Nephron (organoid): Measurements from ENCODE around the gene TIAM1.

Source experiments
- H3K27ac Mint-ChIP-seq, 3 experiments: 2 replicates each; pipeline ENCODE4 v1.8.0; 2020; ENCODE audit warnings: mixed read lengths in 3 of 3, mild to moderate bottlenecking in 2 of 3, moderate library complexity in 1 of 3
- H3K27me3 Mint-ChIP-seq: 2 replicates; pipeline ENCODE4 v1.8.0; 2021; ENCODE audit warnings: low read depth, mild to moderate bottlenecking, moderate library complexity, mixed read lengths
- H3K36me3 Mint-ChIP-seq: 2 replicates; pipeline ENCODE4 v1.8.0; 2020; ENCODE audit warnings: low read depth, mixed read lengths
- H3K4me1 Mint-ChIP-seq: 2 replicates; pipeline ENCODE4 v1.8.0; 2020; ENCODE audit warnings: mixed read lengths
- H3K4me3 Mint-ChIP-seq, 3 experiments: 2 replicates each; pipeline ENCODE4 v1.8.0; 2020; ENCODE audit warnings: mild to moderate bottlenecking in 3 of 3, mixed read lengths in 3 of 3, moderate library complexity in 2 of 3
- H3K9me3 Mint-ChIP-seq: 2 replicates; pipeline ENCODE4 v1.8.0; 2020; ENCODE audit warnings: mixed read lengths
- TF ChIP-seq, protein P1 (sequence below), 3 experiments: fragments of 200-600 bp; sonication (generic); IDR thresholded peaks; one replicate each; pipeline ENCODE4 v1.5.0; 2021; ENCODE audit warnings: antibody characterized with exemption in 3 of 3; ENCODE audit not compliant: unreplicated experiment in 3 of 3

The TIAM1 gene

DNA sequence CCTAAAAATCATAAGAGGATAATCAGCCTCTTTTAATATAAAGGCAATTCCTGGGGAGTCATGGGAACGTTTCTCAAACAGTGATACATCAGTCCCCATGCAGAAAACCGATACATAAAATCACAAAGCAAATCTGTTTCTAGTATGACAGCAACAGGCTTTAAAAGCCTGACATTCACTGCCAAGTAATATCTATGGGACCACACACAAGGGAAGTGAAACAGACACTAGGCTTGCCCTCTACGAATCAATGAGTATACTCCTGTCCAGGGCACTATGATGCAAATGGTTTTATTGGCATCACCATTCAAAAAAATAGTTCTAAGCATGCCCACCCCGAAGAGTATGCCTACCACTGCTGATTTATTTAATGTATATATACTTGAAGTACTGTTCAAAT lies 54.4 kb downstream of the TIAM1 start:
- peaks cover 6% of the 10 kb centered on the region for H3K36me3 Mint-ChIP-seq
- H3K9me3 Mint-ChIP-seq, result peaks cover 7% of the 10 kb centered on the region
- no peak overlapping the region for H3K4me3 Mint-ChIP-seq
- peaks cover 5% of the 10 kb centered on the region for H3K4me1 Mint-ChIP-seq
- TF ChIP-seq, protein P1, sequence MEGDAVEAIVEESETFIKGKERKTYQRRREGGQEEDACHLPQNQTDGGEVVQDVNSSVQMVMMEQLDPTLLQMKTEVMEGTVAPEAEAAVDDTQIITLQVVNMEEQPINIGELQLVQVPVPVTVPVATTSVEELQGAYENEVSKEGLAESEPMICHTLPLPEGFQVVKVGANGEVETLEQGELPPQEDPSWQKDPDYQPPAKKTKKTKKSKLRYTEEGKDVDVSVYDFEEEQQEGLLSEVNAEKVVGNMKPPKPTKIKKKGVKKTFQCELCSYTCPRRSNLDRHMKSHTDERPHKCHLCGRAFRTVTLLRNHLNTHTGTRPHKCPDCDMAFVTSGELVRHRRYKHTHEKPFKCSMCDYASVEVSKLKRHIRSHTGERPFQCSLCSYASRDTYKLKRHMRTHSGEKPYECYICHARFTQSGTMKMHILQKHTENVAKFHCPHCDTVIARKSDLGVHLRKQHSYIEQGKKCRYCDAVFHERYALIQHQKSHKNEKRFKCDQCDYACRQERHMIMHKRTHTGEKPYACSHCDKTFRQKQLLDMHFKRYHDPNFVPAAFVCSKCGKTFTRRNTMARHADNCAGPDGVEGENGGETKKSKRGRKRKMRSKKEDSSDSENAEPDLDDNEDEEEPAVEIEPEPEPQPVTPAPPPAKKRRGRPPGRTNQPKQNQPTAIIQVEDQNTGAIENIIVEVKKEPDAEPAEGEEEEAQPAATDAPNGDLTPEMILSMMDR (IDR thresholded peaks at IDR 0.05; ENCODE audit: unreplicated experiment in 3 of 3), result no peak
- no peaks in the 10 kb centered on the region for H3K27me3 Mint-ChIP-seq
- H3K27ac Mint-ChIP-seq, result no peak overlapping the region

DNA sequence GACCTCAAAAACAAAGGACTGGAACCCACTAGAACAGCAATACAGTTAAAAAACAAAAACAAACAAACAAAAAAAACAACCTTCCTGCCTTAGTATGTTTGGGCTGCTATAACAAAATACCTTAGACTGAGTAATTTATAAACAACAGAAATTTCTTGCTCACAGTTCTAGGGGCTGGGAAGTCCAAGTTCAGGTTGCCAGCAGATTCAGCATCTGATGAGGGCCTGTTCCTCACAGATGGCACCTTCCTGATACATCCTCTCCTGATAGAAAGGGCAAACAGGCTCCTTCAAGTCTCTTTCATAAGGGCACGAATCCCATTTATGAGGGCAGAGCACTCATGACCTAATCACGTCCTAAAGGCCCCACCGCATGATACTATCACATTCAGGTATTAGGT lies 55.9 kb downstream of the TIAM1 start:
- Mint-ChIP-seq H3K36me3 (peaks cover 6% of the 10 kb centered on the region), H3K27ac (no peak overlapping the region), H3K4me3 (no peak overlapping the region), H3K9me3 (peaks cover 7% of the 10 kb centered on the region), H3K27me3 (no peaks in the 10 kb centered on the region), H3K4me1 (no peaks in the 10 kb centered on the region)
- TF ChIP-seq, protein P1 (IDR thresholded peaks at IDR 0.05; ENCODE audit: unreplicated experiment in 3 of 3), result no peak

DNA sequence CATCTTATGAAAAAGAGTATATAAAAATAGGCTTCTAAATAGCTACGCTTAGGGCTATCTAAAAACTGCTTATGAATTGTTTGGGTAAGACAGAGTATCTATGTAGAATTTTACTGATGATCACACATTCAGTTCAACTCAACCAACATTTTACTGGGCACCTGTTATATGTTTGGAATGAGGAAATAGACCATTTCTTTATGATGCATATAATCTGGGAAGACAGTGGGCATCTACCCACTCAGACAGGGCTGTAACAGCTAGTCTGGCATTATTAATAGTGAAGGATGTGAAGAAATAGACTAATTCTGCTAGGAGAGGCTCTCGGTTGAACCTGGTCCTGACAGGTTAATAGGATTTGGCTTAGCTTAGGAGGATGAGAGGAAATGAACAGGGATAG lies 56.9 kb downstream of the TIAM1 start:
- H3K4me1 Mint-ChIP-seq, result peaks cover 5% of the 10 kb centered on the region
- no peak overlapping the region for H3K27ac Mint-ChIP-seq
- H3K9me3 Mint-ChIP-seq, result peaks cover 7% of the 10 kb centered on the region
- no peak overlapping the region for H3K4me3 Mint-ChIP-seq
- TF ChIP-seq, protein P1 (IDR thresholded peaks at IDR 0.05; ENCODE audit: unreplicated experiment in 3 of 3), result no peak
- H3K27me3 Mint-ChIP-seq, result no peaks in the 10 kb centered on the region
- H3K36me3 Mint-ChIP-seq, result peaks cover 6% of the 10 kb centered on the region

DNA sequence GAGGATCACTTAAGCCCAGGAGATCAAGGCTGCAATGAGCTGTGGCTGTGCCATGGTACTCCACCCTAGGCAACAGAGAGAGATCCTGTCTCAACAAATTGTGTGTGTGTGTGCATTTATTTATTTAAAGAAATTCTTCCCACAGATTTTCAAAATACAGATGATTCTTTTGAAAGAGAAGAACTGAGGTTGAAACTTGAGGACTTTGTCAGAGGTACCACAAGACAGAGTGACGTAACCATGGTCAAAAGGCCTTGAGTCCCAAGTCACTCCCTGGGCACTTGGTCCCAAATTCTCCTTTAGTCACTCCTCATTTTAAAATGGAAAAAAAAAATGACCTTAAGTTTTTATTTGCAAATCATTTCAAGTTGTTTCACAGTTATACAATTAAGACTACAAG lies 57.4 kb downstream of the TIAM1 start:
- TF ChIP-seq, protein P1 (IDR thresholded peaks at IDR 0.05; ENCODE audit: unreplicated experiment in 3 of 3), result no peak
- Mint-ChIP-seq H3K27me3 (no peaks in the 10 kb centered on the region), H3K27ac (no peak overlapping the region), H3K36me3 (peaks cover 7% of the 10 kb centered on the region), H3K4me3 (no peak overlapping the region), H3K9me3 (peaks cover 7% of the 10 kb centered on the region), H3K4me1 (peaks cover 5% of the 10 kb centered on the region)

DNA sequence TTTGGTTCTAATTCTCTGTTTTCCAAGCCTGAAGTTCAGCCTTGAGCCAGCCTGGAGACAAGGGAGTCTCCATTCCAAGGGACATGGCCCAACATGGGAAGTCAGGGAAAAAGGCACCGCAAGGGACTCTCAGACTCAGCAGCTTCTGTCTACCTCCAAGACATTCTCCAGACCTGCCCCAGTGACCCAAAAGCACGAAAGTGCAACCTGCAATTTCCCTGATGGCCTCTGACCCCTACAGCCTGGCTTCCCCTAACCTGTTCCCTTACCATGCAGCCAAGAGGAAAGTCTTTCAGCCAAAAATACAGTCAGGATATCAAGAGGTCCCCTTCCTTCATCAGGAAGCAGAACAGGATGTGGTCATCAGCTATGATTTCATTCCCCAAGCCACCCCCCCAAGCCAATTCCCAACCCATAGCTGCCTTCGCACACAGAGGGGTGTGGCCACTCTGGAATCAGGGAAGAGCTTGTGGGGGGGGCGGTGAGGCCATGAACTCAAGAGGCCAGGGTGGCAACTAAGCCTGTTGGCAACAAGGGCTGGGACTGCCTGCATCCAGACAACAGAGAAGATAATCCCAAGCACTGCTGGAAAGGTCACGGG lies 59.2 kb downstream of the TIAM1 start:
- H3K27ac Mint-ChIP-seq, result no peak overlapping the region
- H3K27me3 Mint-ChIP-seq, result no peaks in the 10 kb centered on the region
- TF ChIP-seq, protein P1 (IDR thresholded peaks at IDR 0.05; ENCODE audit: unreplicated experiment in 3 of 3), result no peak
- H3K9me3 Mint-ChIP-seq, result peaks cover 7% of the 10 kb centered on the region
- peaks cover 5% of the 10 kb centered on the region for H3K4me1 Mint-ChIP-seq
- no peak overlapping the region for H3K4me3 Mint-ChIP-seq
- H3K36me3 Mint-ChIP-seq, result peaks cover 9% of the 10 kb centered on the region

DNA sequence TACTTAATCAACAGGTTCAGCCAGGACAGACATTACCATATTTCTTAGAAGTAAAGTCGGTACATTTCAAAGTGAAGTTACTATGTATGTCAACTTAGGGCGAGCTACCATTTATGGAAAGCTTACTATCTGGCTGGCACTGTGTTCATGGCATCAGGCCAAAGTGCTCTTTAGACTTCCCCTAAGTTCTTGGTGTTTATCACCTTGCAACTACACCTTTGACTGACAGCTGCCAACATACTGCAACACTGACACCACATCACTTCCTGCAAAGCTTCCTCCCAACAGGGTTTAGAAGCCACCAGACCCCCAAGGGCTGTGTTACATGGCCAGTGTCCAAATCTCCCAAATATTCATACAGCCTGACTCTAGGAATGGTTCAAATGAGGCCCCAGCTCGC lies 61.0 kb downstream of the TIAM1 start:
- TF ChIP-seq, protein P1 (IDR thresholded peaks at IDR 0.05; ENCODE audit: unreplicated experiment in 3 of 3), result no peak
- H3K27ac Mint-ChIP-seq, result no peak overlapping the region

More for the DNA sequence above, 61.0 kb downstream of the TIAM1 start:
- peaks cover 4% of the 10 kb centered on the region for H3K27me3 Mint-ChIP-seq
- peaks cover 5% of the 10 kb centered on the region for H3K4me1 Mint-ChIP-seq
- peaks cover 9% of the 10 kb centered on the region for H3K36me3 Mint-ChIP-seq
- peaks cover 7% of the 10 kb centered on the region for H3K9me3 Mint-ChIP-seq
- no peak overlapping the region for H3K4me3 Mint-ChIP-seq
